Urinary bladder (tissue), 4 donors: ENCODE data around the gene NCOA1. TPM values are rescaled to one million over a fixed set of nuclear protein-coding genes. Genes with fewer than 3 reads are reported as not detected.

Experiments
- DNase-seq: peaks from one replicate; pipeline ENCODE4 v3.0.0-alpha.2; 2015; ENCODE audit errors: extremely low spot score
- H3K27ac ChIP-seq: one replicate; pipeline ENCODE4 v1.5.1; 2013; ENCODE audit warnings: low read depth, mild to moderate bottlenecking, moderate library complexity
- H3K36me3 ChIP-seq: one replicate; pipeline ENCODE4 v1.6.1; 2013; ENCODE audit warnings: mild to moderate bottlenecking, moderate library complexity; ENCODE audit not compliant: insufficient read depth
- H3K4me1 ChIP-seq: one replicate; pipeline ENCODE4 v1.6.1; 2013; ENCODE audit warnings: mild to moderate bottlenecking, moderate library complexity; ENCODE audit not compliant: insufficient read depth
- H3K4me3 ChIP-seq: one replicate; pipeline ENCODE4 v1.5.1; 2013; ENCODE audit warnings: low read depth, low read length
- WGBS: extraction: QIAGEN DNeasy Blood & Tissue Kit; methylation state at CpG from one replicate; pipeline ENCODE4 v1.1.7; 2013; 5-methylcytosine and 5-hydroxymethylcytosine counted together
- polyA plus RNA-seq: library from polyadenylated mRNA; stranded (reverse); fragments of 200-250 nt; gene quantifications from one replicate; pipeline ENCODE4 v1.2.3, GENCODE V29; 2013
- total RNA-seq: library from RNA; depleted of rRNA; stranded (reverse); fragments of >200 nt; gene quantifications from one replicate; pipeline ENCODE4 v1.2.3, GENCODE V29; 2014
- donor health status: healthy with polysubstance abuse.
- donor health status: healthy.

NCOA1 gene
- total and polyA plus RNA-seq, 2 donors: 24.4 to 107 TPM

DNA sequence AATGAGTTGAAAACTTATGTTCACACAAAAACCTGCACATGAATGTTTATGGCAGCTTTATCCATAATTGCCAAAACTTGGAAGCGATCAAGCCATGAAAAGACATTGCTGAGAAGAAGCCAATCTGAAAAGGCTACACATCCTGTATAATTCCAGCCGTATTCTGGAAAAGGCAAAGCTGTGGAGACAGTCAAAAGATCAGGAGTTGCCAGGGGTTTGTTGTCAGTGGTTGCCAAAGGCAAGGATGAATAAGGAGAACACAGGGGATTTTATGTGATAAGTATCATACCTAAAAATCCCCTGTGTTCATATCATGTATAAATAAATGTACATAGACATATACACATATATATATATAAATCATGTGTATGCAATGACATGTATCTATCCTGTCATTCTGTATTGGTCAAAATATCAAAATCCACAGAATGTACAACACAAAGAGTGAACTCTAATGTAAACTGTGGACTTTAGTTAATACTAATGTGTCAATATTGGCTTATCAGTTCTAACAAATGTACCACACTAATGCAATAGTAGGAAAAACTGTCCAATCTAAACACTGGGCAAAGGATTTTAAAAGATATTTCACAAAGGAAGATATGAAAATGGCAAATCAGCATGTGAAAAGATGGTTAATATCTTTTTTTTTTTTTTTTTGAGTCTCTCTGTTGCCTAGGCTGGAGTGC, 226.4 kb downstream of the NCOA1 start:
- H3K4me3 ChIP-seq: no peak overlapping the region
- no peak for DNase-seq
- peaks cover 2% of the 10 kb centered on the region for H3K36me3 ChIP-seq
- no peak overlapping the region for H3K27ac ChIP-seq
- H3K4me1 ChIP-seq: no peaks in the 10 kb centered on the region
- 96% methylated on average over 2 of the region's 2 CpGs for WGBS

- DNase-seq: no peak
- H3K4me3 ChIP-seq: no peak overlapping the region
- no peaks in the 10 kb centered on the region for H3K36me3 ChIP-seq
- 81% methylated on average over 3 of the region's 3 CpGs for WGBS
- H3K27ac ChIP-seq: no peak overlapping the region
- H3K4me1 ChIP-seq: no peaks in the 10 kb centered on the region
Measured at GRCh38 chr2:24720310-24720709, 229.3 kb downstream of the NCOA1 start.

DNA sequence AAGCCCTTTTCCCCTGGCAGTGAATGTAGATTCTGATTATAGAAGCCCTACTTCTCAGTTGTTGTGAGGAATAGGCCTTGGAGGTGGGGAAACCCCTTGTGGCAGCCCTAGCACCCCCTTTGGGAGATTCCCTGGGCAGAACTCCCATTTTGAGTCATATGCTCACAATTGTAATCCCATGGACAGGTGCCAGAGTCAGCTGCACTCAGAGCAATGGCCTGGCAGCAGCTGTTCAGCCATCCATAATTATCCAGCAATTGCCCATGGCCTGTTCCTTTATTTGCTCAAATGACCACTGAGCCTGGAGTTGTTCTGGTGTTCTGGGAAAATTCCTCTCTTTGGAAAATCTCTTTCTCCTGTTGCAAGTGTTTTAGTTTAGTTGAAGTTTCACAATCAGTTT, 230.4 kb downstream of the NCOA1 start:
- H3K27ac ChIP-seq: no peak overlapping the region
- no peak for DNase-seq
- H3K4me1 ChIP-seq: no peaks in the 10 kb centered on the region
- H3K4me3 ChIP-seq: no peak overlapping the region
- H3K36me3 ChIP-seq: no peaks in the 10 kb centered on the region

GRCh38 chr2:24722141-24722790, 231.2 kb downstream of the NCOA1 start:
- Histone ChIP-seq H3K4me3 (no peak overlapping the region), H3K36me3 (no peaks in the 10 kb centered on the region), H3K27ac (peak overlapping the region; percentile 50), H3K4me1 (no peaks in the 10 kb centered on the region)
- no peak for DNase-seq
- 82% methylated on average over 3 of the region's 3 CpGs for WGBS

- 85% methylated on average over 1 of the region's 1 CpG for WGBS
- H3K27ac ChIP-seq: no peak overlapping the region
- DNase-seq: no peak
- no peak overlapping the region for H3K4me3 ChIP-seq
- no peaks in the 10 kb centered on the region for H3K4me1 ChIP-seq
- no peaks in the 10 kb centered on the region for H3K36me3 ChIP-seq
Measured at GRCh38 chr2:24723191-24723590, 232.1 kb downstream of the NCOA1 start.

- no peak overlapping the region for H3K4me3 ChIP-seq
- H3K27ac ChIP-seq: no peak overlapping the region
- DNase-seq: no peak
- no peaks in the 10 kb centered on the region for H3K36me3 ChIP-seq
- no peaks in the 10 kb centered on the region for H3K4me1 ChIP-seq
Measured at GRCh38 chr2:24723665-24724064, 232.6 kb downstream of the NCOA1 start.

GRCh38 chr2:24724111-24724775, 233.2 kb downstream of the NCOA1 start:
- H3K4me3 ChIP-seq: no peak overlapping the region
- H3K4me1 ChIP-seq: no peaks in the 10 kb centered on the region
- no peaks in the 10 kb centered on the region for H3K36me3 ChIP-seq
- no peak for DNase-seq
- no peak overlapping the region for H3K27ac ChIP-seq
- 79% methylated on average over 4 of the region's 4 CpGs for WGBS

DNA sequence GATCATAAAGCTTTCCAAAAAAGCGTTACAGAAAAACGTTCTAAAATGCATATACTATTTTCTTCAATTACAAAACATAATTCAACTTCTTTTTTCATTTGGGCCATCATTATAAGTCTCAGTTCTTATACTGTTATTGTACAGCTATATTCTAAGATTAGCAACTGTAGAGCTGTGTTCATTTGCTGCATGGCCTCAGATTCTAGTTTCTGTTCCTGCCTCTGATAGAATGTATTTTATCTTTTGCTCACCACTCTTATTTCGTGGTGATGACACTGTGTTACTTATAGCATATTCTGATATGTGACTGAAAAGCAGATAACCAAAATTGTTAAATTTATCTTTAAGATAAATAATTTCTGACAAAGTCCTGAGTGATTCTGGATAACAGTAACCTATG, 234.9 kb downstream of the NCOA1 start:
- Histone ChIP-seq H3K4me3 (no peak overlapping the region), H3K27ac (no peak overlapping the region), H3K4me1 (no peaks in the 10 kb centered on the region), H3K36me3 (no peaks in the 10 kb centered on the region)
- no peak for DNase-seq
- WGBS: 74% methylated on average over 3 of the region's 3 CpGs

DNA sequence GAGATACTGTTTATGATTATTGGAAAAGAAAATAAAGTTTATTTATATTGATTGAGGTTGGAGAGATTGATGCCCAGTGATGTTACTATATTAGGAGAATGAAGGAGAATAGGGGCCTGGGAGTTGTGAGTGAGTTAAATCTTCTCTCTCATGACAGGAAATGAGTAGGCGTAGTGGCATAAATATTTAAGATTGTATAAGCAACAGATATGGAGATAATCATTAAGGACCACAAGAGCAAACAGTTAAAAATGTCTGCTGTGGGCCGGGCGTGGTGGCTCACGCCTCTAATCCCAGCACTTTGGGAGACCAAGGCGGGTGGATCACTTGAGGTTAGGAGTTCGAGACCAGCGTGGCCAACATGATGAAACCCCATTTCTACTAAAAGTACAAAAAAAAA, 239.4 kb downstream of the NCOA1 start:
- 94% methylated on average over 7 of the region's 7 CpGs for WGBS
- H3K4me1 ChIP-seq: no peaks in the 10 kb centered on the region
- no peak overlapping the region for H3K27ac ChIP-seq
- no peak for DNase-seq
- H3K4me3 ChIP-seq: no peak overlapping the region
- no peaks in the 10 kb centered on the region for H3K36me3 ChIP-seq

DNA sequence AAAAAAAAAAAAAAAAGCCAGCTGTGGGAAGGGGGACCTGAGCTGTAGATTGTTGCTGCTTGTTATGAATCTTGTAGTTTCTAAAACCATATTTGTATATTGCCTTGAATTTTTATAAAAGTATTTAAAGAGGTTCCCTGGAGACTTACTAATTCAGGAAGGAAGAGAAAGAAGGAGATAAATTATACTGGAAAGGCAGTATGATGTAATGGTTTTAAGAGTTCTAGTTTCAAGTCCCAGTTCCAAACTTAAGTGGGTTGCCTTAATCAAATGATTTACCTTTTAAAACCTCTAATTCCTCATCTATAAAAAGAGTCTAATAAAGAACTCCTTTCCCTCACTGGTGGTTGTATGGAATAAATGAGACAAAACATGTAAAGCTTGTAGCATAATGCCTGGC, 240.0 kb downstream of the NCOA1 start:
- Histone ChIP-seq H3K36me3 (no peaks in the 10 kb centered on the region), H3K4me1 (no peaks in the 10 kb centered on the region)
- DNase-seq: no peak

DNA sequence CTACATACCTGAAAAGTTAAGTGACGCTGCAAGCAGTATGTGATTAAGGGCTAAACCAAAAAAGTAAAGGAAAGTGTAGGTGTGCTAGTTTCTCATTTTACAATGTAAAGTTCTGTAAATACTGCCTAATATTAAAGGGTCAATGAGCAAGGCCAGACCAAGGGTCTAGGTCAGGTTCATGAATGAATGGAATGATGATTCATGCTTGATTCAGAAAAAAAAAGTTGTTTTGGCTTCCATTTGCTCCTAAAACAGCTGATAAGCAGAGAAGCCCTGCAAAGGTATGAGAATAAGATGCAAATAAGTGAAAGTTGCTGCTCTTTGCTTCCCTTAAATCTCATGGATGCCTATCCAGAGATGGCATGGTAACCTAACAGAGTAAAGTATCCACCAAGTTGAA, 240.9 kb downstream of the NCOA1 start:
- WGBS: 99% methylated on average over 1 of the region's 1 CpG
- DNase-seq: no peak
- H3K4me3 ChIP-seq: no peak overlapping the region

More for the DNA sequence above, 240.0 kb downstream of the NCOA1 start:
- Histone ChIP-seq H3K27ac (no peak overlapping the region), H3K4me3 (no peak overlapping the region)

GRCh38 chr2:24734741-24735140, 243.7 kb downstream of the NCOA1 start:
- no peak overlapping the region for H3K27ac ChIP-seq
- no peaks in the 10 kb centered on the region for H3K4me1 ChIP-seq
- no peak overlapping the region for H3K4me3 ChIP-seq
- DNase-seq: no peak
- 95% methylated on average over 2 of the region's 2 CpGs for WGBS
- no peaks in the 10 kb centered on the region for H3K36me3 ChIP-seq

More for the DNA sequence above, 240.9 kb downstream of the NCOA1 start:
- Histone ChIP-seq H3K36me3 (no peaks in the 10 kb centered on the region), H3K4me1 (no peaks in the 10 kb centered on the region), H3K27ac (no peak overlapping the region)

DNA sequence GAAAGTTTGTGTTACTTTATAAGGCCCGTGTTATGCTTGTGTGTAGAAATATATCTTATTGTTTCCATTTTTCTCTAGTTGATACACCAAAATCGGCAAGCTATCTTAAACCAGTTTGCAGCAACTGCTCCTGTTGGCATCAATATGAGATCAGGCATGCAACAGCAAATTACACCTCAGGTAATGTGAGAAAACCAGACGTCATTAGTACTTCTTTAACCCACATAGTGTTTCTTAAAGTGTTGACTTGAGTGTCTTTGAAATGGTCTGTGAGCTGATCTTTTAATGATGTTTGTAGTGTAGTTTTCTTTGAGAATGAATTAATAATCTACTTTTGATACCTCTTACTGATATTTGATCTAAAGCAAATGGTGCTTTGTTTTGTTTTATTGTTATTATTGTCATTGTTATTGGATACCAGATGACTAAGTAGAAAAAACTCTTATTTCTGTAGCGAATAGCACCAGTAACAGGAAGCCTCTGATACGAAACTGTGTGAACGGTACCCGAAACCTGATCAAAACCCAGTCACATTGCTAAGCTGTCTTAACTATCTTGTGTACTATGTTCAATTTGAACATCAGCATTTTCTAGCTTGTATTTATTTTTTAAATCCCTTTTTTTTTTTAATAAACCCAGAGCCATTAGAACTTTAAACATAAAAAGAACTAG, 248.4 kb downstream of the NCOA1 start:
- Histone ChIP-seq H3K27ac (no peak overlapping the region), H3K4me1 (no peaks in the 10 kb centered on the region), H3K36me3 (no peaks in the 10 kb centered on the region), H3K4me3 (no peak overlapping the region)
- no peak for DNase-seq
- 91% methylated on average over 7 of the region's 7 CpGs for WGBS

DNA sequence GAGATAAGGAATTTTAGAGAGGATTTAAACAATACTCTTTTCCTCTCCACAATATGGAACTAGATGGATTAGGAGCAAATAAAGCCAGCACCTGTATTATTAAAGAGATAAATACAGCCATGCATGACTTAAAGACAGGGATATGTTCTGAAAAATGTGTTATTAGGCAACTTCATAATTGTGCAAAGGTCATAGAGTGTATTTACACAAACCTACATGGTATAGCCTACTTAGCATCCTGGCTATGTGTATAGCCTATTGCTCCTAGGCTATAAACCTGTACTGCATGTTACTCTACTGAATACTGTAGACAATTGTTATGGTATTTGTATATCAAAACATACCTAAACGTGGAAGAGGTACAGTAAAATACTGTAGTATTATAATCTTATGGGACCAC, 249.1 kb downstream of the NCOA1 start:
- H3K4me1 ChIP-seq: no peaks in the 10 kb centered on the region
- no peak for DNase-seq
- H3K4me3 ChIP-seq: no peak overlapping the region
- 84% methylated on average over 1 of the region's 1 CpG for WGBS
- H3K36me3 ChIP-seq: no peaks in the 10 kb centered on the region
- H3K27ac ChIP-seq: no peak overlapping the region
